Neural progenitor cell (in vitro differentiated cells): ENCODE results near the gene U2AF2. TPM values are rescaled to one million over a fixed set of nuclear protein-coding genes. Genes with fewer than 3 reads are reported as not detected.
"Not testable (repeated sequence)": the region's sequence is repeated elsewhere in the genome, so short reads cannot be mapped to it uniquely, and the experiment has no call there.

Experiments
- DNase-seq: peaks from one replicate; pipeline ENCODE4 v3.0.0-alpha.2; 2016; ENCODE audit warnings: low spot score
- H2AFZ ChIP-seq: fragments of 200-600 bp; sonication (generic); replicated peaks from 2 replicates; pipeline ENCODE4 v1.6.1; 2016; ENCODE audit warnings: antibody characterized with exemption
- H3F3A ChIP-seq: fragments of 200-600 bp; sonication (generic); 2 replicates; pipeline ENCODE4 v1.6.1; 2016; ENCODE audit warnings: antibody characterized with exemption, low read depth
- H3K27ac ChIP-seq: fragments of 200-600 bp; sonication (generic); 2 replicates; pipeline ENCODE4 v1.5.1; 2016; ENCODE audit warnings: mild to moderate bottlenecking
- H3K27me3 ChIP-seq: fragments of 200-600 bp; sonication (generic); 2 replicates; pipeline ENCODE4 v1.6.1; 2016; ENCODE audit warnings: mild to moderate bottlenecking, moderate library complexity
- H3K36me3 ChIP-seq: fragments of 200-600 bp; sonication (generic); 2 replicates; pipeline ENCODE4 v1.5.1; 2016
- H3K4me1 ChIP-seq: fragments of 200-600 bp; sonication (generic); 2 replicates; pipeline ENCODE4 v1.6.1; 2016; ENCODE audit warnings: mixed run types
- H3K4me2 ChIP-seq: fragments of 200-600 bp; sonication (generic); 2 replicates; pipeline ENCODE4 v1.6.1; 2016
- H3K4me3 ChIP-seq: fragments of 200-600 bp; sonication (generic); 2 replicates; pipeline ENCODE4 v1.5.1; 2016
- H3K79me2 ChIP-seq: fragments of 200-600 bp; sonication (generic); 2 replicates; pipeline ENCODE4 v1.6.1; 2016; ENCODE audit warnings: low read depth
- H3K9ac ChIP-seq: fragments of 200-600 bp; sonication (generic); 2 replicates; pipeline ENCODE4 v1.6.1; 2016
- H3K9me3 ChIP-seq: fragments of 200-600 bp; sonication (generic); 2 replicates; pipeline ENCODE4 v1.5.1; 2016; ENCODE audit warnings: low read depth
- H4K20me1 ChIP-seq: fragments of 200-600 bp; sonication (generic); 2 replicates; pipeline ENCODE4 v1.6.1; 2016; ENCODE audit warnings: low read depth
- H3K27ac Mint-ChIP-seq: 3 replicates; pipeline ENCODE4 v1.8.0; 2021; ENCODE audit warnings: mixed read lengths
- H3K27me3 Mint-ChIP-seq: 2 replicates; pipeline ENCODE4 v1.8.0; 2022; ENCODE audit warnings: low read depth, mild to moderate bottlenecking, inconsistent platforms, moderate library complexity, mixed read lengths; ENCODE audit not compliant: insufficient read depth
- H3K36me3 Mint-ChIP-seq: 3 replicates; pipeline ENCODE4 v1.8.0; 2021; ENCODE audit warnings: mixed read lengths
- H3K4me1 Mint-ChIP-seq: 3 replicates; pipeline ENCODE4 v1.8.0; 2021; ENCODE audit warnings: mixed read lengths
- H3K4me3 Mint-ChIP-seq: 3 replicates; pipeline ENCODE4 v1.8.0; 2021; ENCODE audit warnings: mild to moderate bottlenecking, moderate library complexity, mixed read lengths
- H3K9me3 Mint-ChIP-seq: 3 replicates; pipeline ENCODE4 v1.8.0; 2020; ENCODE audit warnings: mixed read lengths
- CTCF ChIP-seq: fragments of 200-600 bp; sonication (generic); IDR thresholded peaks from 2 replicates; pipeline ENCODE4 v1.5.1; 2017; ENCODE audit warnings: antibody characterized with exemption, mild to moderate bottlenecking
- EZH2 ChIP-seq: fragments of 200-600 bp; sonication (generic); IDR thresholded peaks from 2 replicates; pipeline ENCODE4 v1.6.1; 2017; ENCODE audit warnings: antibody characterized with exemption, mild to moderate bottlenecking, moderate library complexity
- EZH2phosphoT487 ChIP-seq: fragments of 200-600 bp; sonication (generic); IDR thresholded peaks from 2 replicates; pipeline ENCODE4 v1.6.1; 2017; ENCODE audit warnings: antibody characterized with exemption
- total RNA-seq: library from RNA; depleted of rRNA; stranded (reverse); fragments of >200 nt; gene quantifications from 2 replicates; pipeline ENCODE4 v1.2.3, GENCODE V29; 2015; ENCODE audit warnings: low replicate concordance

The U2AF2 gene
- total RNA-seq, 1 donor from 2014 or later: 124 TPM

DNA sequence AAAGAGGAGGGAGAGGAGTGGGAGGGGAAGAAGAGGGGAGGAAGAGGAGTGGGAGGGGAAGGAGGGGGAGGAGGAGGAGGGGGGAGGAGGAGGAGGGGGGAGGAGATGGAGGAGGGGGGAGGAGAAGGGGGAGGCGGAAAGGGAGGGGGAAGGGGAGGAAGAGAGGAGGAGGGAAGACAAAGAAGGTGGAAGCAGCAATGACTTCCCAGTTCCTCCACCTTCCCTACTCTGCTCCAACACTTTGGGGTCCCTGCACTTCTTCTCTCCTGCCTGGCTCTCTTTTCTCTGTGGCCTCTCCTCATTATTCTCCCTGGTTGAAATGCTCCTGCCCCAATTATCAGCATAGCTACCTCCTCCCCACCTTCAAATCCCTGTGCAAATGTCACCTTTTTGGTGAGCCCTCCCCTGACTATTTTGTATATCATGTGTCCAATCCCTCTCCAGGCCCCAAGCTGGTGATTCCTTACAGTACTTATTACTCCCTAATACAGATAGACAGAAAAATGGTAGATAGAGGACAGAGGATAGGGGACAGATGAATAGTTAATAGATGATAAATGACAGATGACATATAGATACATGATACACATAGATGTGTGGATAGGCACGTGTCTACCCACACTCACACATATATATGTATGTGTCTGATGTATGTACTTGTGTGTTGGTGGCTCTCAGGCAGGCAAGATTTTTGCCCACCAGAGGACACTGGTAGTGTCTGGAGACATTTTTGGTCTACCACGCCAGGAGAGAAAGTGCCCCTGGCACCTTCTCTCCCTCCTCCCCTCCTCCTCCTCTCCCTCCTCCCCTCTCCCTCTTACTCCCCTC, 58.2 kb downstream of the U2AF2 start:
- H3K27ac ChIP-seq: no peak overlapping the region
- H3K9ac ChIP-seq: no peak overlapping the region
- H4K20me1 ChIP-seq: no peaks in the 10 kb centered on the region
- no peak for TF ChIP-seq EZH2phosphoT487
- TF ChIP-seq EZH2: no peak
- TF ChIP-seq CTCF: no peak
- Mint-ChIP-seq H3K4me3 (no peak overlapping the region), H3K27me3 (peaks cover 21% of the 10 kb centered on the region), H3K27ac (no peak overlapping the region), H3K9me3 (peaks cover 16% of the 10 kb centered on the region), H3K36me3 (no peaks in the 10 kb centered on the region), H3K4me1 (peaks cover 2% of the 10 kb centered on the region)
- no peak overlapping the region for H3K4me2 ChIP-seq
- no peaks in the 10 kb centered on the region for H3K27me3 ChIP-seq
- no peak overlapping the region for H2AFZ ChIP-seq
- H3K79me2 ChIP-seq: no peaks in the 10 kb centered on the region
- no peak for DNase-seq
- no peaks in the 10 kb centered on the region for H3F3A ChIP-seq
- H3K4me1 ChIP-seq: no peaks in the 10 kb centered on the region
- no peak overlapping the region for H3K4me3 ChIP-seq
- no peaks in the 10 kb centered on the region for H3K36me3 ChIP-seq
- H3K9me3 ChIP-seq: peaks cover 2% of the 10 kb centered on the region

- Mint-ChIP-seq H3K9me3 (peaks cover 19% of the 10 kb centered on the region), H3K4me1 (peaks cover 2% of the 10 kb centered on the region), H3K4me3 (no peak overlapping the region), H3K27ac (no peak overlapping the region), H3K27me3 (peaks cover 19% of the 10 kb centered on the region), H3K36me3 (no peaks in the 10 kb centered on the region)
- DNase-seq: no peak
- Histone ChIP-seq H3K36me3 (no peaks in the 10 kb centered on the region), H3K27ac (no peak overlapping the region), H3F3A (no peaks in the 10 kb centered on the region), H3K9me3 (peaks cover 4% of the 10 kb centered on the region), H3K9ac (no peak overlapping the region), H3K4me2 (no peak overlapping the region), H4K20me1 (no peaks in the 10 kb centered on the region), H3K79me2 (no peaks in the 10 kb centered on the region), H2AFZ (no peak overlapping the region), H3K4me1 (no peaks in the 10 kb centered on the region), H3K4me3 (no peak overlapping the region), H3K27me3 (no peaks in the 10 kb centered on the region)
- no peak for TF ChIP-seq EZH2
- TF ChIP-seq EZH2phosphoT487: no peak
- TF ChIP-seq CTCF: no peak
Measured at GRCh38 chr19:55716531-55716930, 61.7 kb downstream of the U2AF2 start.

GRCh38 chr19:55717251-55717650, 62.4 kb downstream of the U2AF2 start:
- TF ChIP-seq EZH2phosphoT487: no peak
- TF ChIP-seq EZH2: no peak
- TF ChIP-seq CTCF: no peak
- Mint-ChIP-seq H3K27me3 (peaks cover 18% of the 10 kb centered on the region), H3K4me1 (peaks cover 2% of the 10 kb centered on the region), H3K9me3 (peaks cover 19% of the 10 kb centered on the region), H3K36me3 (no peaks in the 10 kb centered on the region), H3K27ac (no peak overlapping the region), H3K4me3 (no peak overlapping the region)
- Histone ChIP-seq H3K36me3 (no peaks in the 10 kb centered on the region), H3K4me3 (no peak overlapping the region), H3K4me2 (no peak overlapping the region), H3K27me3 (no peaks in the 10 kb centered on the region), H3K9ac (no peak overlapping the region), H2AFZ (no peak overlapping the region), H4K20me1 (no peaks in the 10 kb centered on the region), H3F3A (no peaks in the 10 kb centered on the region), H3K79me2 (no peaks in the 10 kb centered on the region), H3K27ac (no peak overlapping the region), H3K9me3 (peaks cover 9% of the 10 kb centered on the region), H3K4me1 (no peaks in the 10 kb centered on the region)
- no peak for DNase-seq

DNA sequence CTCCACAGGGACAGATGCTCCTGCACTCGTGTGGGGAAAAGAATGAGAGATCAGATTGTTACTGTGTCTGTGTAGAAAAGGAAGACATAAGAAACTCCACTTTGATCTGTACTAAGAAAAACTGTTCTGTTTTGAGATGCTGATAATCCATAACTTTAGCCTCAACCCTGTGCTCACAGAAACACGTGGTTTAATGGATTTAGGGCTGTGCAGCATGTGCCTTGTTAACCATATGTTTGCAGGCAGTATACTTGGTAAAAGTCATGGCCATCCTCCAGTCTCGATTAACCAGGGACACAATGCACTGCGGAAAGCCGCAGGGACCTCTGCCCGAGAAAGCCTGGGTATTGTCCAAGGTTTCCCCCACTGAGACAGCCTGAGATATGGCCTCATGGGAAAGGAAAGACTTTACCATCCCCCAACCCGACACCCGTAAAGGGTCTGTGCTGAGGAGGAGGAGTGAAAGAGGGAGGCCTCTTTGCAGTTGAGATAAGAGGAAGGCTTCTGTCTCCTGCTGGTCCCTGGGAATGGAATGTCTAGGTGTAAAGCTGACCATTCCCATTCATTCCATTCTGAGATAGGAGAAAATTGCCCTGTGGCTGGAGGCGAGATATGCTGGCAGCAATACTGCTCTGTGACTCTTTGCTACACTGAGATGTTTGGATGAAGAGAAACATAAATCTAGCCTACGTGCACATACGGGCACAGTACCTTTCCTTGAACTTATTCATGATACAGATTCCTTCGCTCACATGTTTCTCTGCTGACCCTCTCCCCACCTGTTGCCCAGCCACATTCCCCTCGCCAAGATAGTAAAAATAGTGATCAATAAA, 63.3 kb downstream of the U2AF2 start:
- H3K9me3 ChIP-seq: peaks cover 10% of the 10 kb centered on the region
- DNase-seq, H3K36me3 ChIP-seq, H3K27ac Mint-ChIP-seq, H4K20me1 ChIP-seq, H3K79me2 ChIP-seq, H3F3A ChIP-seq, H3K4me3 Mint-ChIP-seq, H3K9ac ChIP-seq, H3K36me3 Mint-ChIP-seq, H3K4me1 Mint-ChIP-seq, H3K27ac ChIP-seq, H3K4me2 ChIP-seq, H3K27me3 ChIP-seq, H3K4me3 ChIP-seq, H3K4me1 ChIP-seq, H2AFZ ChIP-seq: not testable (repeated sequence)
- H3K27me3 Mint-ChIP-seq: peaks cover 15% of the 10 kb centered on the region
- peaks cover 15% of the 10 kb centered on the region for H3K9me3 Mint-ChIP-seq
